WTC11 (cell line): ENCODE data around the gene LIG3. TPM values are rescaled to one million over a fixed set of nuclear protein-coding genes. Genes with fewer than 3 reads are reported as not detected.
A peak's percentile ranks its signal among the peaks of the same experiment; 100 is the strongest.
"Not testable (repeated sequence)": the region's sequence is repeated elsewhere in the genome, so short reads cannot be mapped to it uniquely, and the experiment has no call there.

Experiments
- ATAC-seq: fragments of 200-7000 bp; cut with Tn5 transposase; 2 replicates; pipeline ENCODE4 v1.10.0; 2021; ENCODE audit warnings: mild to moderate bottlenecking, moderate library complexity
- CTCF ChIA-PET: fragments of 300-600 bp; sonication (Branson Sonifier 250); formaldehyde crosslinking; loops from one replicate; lab custom pipeline; 2021; ENCODE audit warnings: antibody characterized with exemption; lab: Charles Lee
- POLR2A ChIA-PET: fragments of 350-600 bp; sonication (Branson Sonifier 250); formaldehyde crosslinking; loops from one replicate; lab custom pipeline; 2021; ENCODE audit warnings: antibody characterized with exemption; lab: Charles Lee
- DNase-seq: peaks from one replicate; pipeline ENCODE4 v3.0.0; 2021; ENCODE audit warnings: low spot score
- H3K27ac Mint-ChIP-seq: 2 replicates; pipeline ENCODE4 v1.8.0; 2021; ENCODE audit warnings: mixed read lengths
- H3K27me3 Mint-ChIP-seq: 2 replicates; pipeline ENCODE4 v1.8.0; 2021; ENCODE audit warnings: low read depth, mild to moderate bottlenecking, moderate library complexity, mixed read lengths
- H3K36me3 Mint-ChIP-seq: 2 replicates; pipeline ENCODE4 v1.8.0; 2021; ENCODE audit warnings: mixed read lengths
- H3K4me1 Mint-ChIP-seq: 2 replicates; pipeline ENCODE4 v1.8.0; 2022; ENCODE audit warnings: mixed read lengths
- H3K4me3 Mint-ChIP-seq: 2 replicates; pipeline ENCODE4 v1.8.0; 2021; ENCODE audit warnings: mild to moderate bottlenecking, moderate library complexity, mixed read lengths
- H3K9me3 Mint-ChIP-seq: 2 replicates; pipeline ENCODE4 v1.8.0; 2021; ENCODE audit warnings: mixed read lengths
- ATF1 ChIP-seq: sonication (generic); formaldehyde crosslinking; IDR thresholded peaks from 2 replicates; pipeline ENCODE4 v1.8.1; 2023; ENCODE audit warnings: mild to moderate bottlenecking, moderate library complexity, missing genetic modification reagents
- GRHL2 ChIP-seq: fragments of 250-450 bp; sonication (Bioruptor Pico); IDR thresholded peaks from 2 replicates; pipeline ENCODE4 v1.8.0; 2022; ENCODE audit warnings: mild to moderate bottlenecking, moderate library complexity; ENCODE audit not compliant: insufficient replicate concordance, severe bottlenecking
- JAZF1 ChIP-seq: fragments of 250-450 bp; sonication (Bioruptor Pico); IDR thresholded peaks from 2 replicates; pipeline ENCODE4 v1.9.0; 2021; ENCODE audit warnings: moderate library complexity, mild to moderate bottlenecking, inconsistent platforms
- NR2C2 ChIP-seq: sonication (generic); formaldehyde crosslinking; IDR thresholded peaks from 2 replicates; pipeline ENCODE4 v1.8.0; 2022; ENCODE audit warnings: mild to moderate bottlenecking, missing genetic modification reagents
- NR3C1 ChIP-seq: sonication (generic); formaldehyde crosslinking; conservative IDR thresholded peaks from 2 replicates; pipeline ENCODE4 v1.8.1; 2023; ENCODE audit warnings: low read depth, mild to moderate bottlenecking, missing genetic modification reagents
- SOX15 ChIP-seq: fragments of 250-450 bp; sonication (Bioruptor Pico); IDR thresholded peaks from 2 replicates; pipeline ENCODE4 v1.9.0; 2021; ENCODE audit warnings: mild to moderate bottlenecking
- TP53 ChIP-seq: sonication (generic); formaldehyde crosslinking; IDR thresholded peaks from 2 replicates; pipeline ENCODE4 v1.8.1; 2023; ENCODE audit warnings: mild to moderate bottlenecking, missing genetic modification reagents
- ZNF317 ChIP-seq: sonication (generic); formaldehyde crosslinking; IDR thresholded peaks from 2 replicates; pipeline ENCODE4 v1.8.1; 2023; ENCODE audit warnings: low read depth, mild to moderate bottlenecking, moderate library complexity, missing genetic modification reagents, borderline replicate concordance
- ZNF396 ChIP-seq: fragments of 250-450 bp; sonication (Bioruptor Pico); IDR thresholded peaks from 2 replicates; pipeline ENCODE4 v1.8.0; 2021; ENCODE audit warnings: mild to moderate bottlenecking, moderate library complexity, borderline replicate concordance
- total RNA-seq: library from RNA; stranded (reverse); gene quantifications from 3 replicates; pipeline ENCODE4 v1.2.3, GENCODE V29; 2021
- TF ChIP-seq, protein P1 (sequence below): fragments of 250-450 bp; sonication (Bioruptor Pico); IDR thresholded peaks from 2 replicates; pipeline ENCODE4 v1.9.0; 2021; ENCODE audit warnings: mild to moderate bottlenecking, borderline replicate concordance
- TF ChIP-seq, protein P2 (sequence below): fragments of 200-600 bp; IDR thresholded peaks from 2 replicates; pipeline ENCODE4 v1.8.0; 2022; ENCODE audit warnings: antibody characterized with exemption
- TF ChIP-seq, protein P3 (sequence below): sonication (generic); formaldehyde crosslinking; IDR thresholded peaks from 2 replicates; pipeline ENCODE4 v1.8.1; 2023; ENCODE audit warnings: mild to moderate bottlenecking, missing genetic modification reagents, borderline replicate concordance
- TF ChIP-seq, protein P4 (sequence below): sonication (generic); formaldehyde crosslinking; IDR thresholded peaks from 2 replicates; pipeline ENCODE4 v1.8.1; 2023; ENCODE audit warnings: mild to moderate bottlenecking, missing genetic modification reagents
- TF ChIP-seq, protein P5 (sequence below): sonication (generic); formaldehyde crosslinking; IDR thresholded peaks from 2 replicates; pipeline ENCODE4 v1.8.1; 2022; ENCODE audit warnings: low read depth, mild to moderate bottlenecking, moderate library complexity, missing genetic modification reagents, borderline replicate concordance

The LIG3 gene
- total RNA-seq, 1 experiment from 2014 or later = 92.3 TPM

- Mint-ChIP-seq H3K9me3 (no peaks in the 10 kb centered on the region), H3K4me1 (no peaks in the 10 kb centered on the region), H3K36me3 (peaks cover 87% of the 10 kb centered on the region), H3K27ac (no peak overlapping the region), H3K27me3 (no peaks in the 10 kb centered on the region)
- DNase-seq = peak; percentile 79
- ATAC-seq = peak; percentile 96
- CTCF ChIA-PET = interaction anchor here (1.2 to 2.4 kb wide), 3 partner anchors 91 to 127 kb away, joined by 3 to 7 read pairs (median 5); partner anchors contain the start of gene RAD51D
- TF ChIP-seq, protein P1, sequence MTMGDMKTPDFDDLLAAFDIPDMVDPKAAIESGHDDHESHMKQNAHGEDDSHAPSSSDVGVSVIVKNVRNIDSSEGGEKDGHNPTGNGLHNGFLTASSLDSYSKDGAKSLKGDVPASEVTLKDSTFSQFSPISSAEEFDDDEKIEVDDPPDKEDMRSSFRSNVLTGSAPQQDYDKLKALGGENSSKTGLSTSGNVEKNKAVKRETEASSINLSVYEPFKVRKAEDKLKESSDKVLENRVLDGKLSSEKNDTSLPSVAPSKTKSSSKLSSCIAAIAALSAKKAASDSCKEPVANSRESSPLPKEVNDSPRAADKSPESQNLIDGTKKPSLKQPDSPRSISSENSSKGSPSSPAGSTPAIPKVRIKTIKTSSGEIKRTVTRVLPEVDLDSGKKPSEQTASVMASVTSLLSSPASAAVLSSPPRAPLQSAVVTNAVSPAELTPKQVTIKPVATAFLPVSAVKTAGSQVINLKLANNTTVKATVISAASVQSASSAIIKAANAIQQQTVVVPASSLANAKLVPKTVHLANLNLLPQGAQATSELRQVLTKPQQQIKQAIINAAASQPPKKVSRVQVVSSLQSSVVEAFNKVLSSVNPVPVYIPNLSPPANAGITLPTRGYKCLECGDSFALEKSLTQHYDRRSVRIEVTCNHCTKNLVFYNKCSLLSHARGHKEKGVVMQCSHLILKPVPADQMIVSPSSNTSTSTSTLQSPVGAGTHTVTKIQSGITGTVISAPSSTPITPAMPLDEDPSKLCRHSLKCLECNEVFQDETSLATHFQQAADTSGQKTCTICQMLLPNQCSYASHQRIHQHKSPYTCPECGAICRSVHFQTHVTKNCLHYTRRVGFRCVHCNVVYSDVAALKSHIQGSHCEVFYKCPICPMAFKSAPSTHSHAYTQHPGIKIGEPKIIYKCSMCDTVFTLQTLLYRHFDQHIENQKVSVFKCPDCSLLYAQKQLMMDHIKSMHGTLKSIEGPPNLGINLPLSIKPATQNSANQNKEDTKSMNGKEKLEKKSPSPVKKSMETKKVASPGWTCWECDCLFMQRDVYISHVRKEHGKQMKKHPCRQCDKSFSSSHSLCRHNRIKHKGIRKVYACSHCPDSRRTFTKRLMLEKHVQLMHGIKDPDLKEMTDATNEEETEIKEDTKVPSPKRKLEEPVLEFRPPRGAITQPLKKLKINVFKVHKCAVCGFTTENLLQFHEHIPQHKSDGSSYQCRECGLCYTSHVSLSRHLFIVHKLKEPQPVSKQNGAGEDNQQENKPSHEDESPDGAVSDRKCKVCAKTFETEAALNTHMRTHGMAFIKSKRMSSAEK (CRISPR knock-in tag) = no peak
- TF ChIP-seq, protein P2, sequence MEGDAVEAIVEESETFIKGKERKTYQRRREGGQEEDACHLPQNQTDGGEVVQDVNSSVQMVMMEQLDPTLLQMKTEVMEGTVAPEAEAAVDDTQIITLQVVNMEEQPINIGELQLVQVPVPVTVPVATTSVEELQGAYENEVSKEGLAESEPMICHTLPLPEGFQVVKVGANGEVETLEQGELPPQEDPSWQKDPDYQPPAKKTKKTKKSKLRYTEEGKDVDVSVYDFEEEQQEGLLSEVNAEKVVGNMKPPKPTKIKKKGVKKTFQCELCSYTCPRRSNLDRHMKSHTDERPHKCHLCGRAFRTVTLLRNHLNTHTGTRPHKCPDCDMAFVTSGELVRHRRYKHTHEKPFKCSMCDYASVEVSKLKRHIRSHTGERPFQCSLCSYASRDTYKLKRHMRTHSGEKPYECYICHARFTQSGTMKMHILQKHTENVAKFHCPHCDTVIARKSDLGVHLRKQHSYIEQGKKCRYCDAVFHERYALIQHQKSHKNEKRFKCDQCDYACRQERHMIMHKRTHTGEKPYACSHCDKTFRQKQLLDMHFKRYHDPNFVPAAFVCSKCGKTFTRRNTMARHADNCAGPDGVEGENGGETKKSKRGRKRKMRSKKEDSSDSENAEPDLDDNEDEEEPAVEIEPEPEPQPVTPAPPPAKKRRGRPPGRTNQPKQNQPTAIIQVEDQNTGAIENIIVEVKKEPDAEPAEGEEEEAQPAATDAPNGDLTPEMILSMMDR = peak; percentile 41
- TF ChIP-seq, all 79 proteins: peak for 1
- POLR2A ChIA-PET = no interaction called here
- H3K4me3 Mint-ChIP-seq = no peak overlapping the region
Observed at GRCh38 chr17:34998205-34998604, 17.9 kb downstream of the LIG3 start.

DNA sequence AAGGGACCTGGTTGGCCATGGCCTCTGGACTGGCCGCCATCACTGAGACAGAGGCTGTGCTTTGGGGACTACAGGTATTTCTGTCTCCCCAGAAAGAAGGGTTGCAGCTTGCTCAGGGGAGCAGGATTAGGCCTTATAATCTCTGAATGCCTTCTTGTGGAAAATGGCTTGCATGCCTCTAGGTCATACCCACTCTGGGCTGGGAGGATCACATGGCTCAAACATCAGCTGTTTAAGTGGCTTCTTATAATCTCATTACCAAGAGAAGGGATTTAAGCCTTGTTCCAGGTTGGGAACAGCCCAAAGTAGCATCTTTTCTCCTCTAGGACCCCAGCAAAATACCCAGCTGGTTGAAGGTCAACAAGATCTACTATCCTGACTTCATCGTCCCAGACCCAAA is 19.1 kb downstream of the LIG3 start:
- Mint-ChIP-seq H3K27me3 (no peaks in the 10 kb centered on the region), H3K36me3 (peaks cover 87% of the 10 kb centered on the region), H3K27ac (no peak overlapping the region)
- TF ChIP-seq, protein P3, sequence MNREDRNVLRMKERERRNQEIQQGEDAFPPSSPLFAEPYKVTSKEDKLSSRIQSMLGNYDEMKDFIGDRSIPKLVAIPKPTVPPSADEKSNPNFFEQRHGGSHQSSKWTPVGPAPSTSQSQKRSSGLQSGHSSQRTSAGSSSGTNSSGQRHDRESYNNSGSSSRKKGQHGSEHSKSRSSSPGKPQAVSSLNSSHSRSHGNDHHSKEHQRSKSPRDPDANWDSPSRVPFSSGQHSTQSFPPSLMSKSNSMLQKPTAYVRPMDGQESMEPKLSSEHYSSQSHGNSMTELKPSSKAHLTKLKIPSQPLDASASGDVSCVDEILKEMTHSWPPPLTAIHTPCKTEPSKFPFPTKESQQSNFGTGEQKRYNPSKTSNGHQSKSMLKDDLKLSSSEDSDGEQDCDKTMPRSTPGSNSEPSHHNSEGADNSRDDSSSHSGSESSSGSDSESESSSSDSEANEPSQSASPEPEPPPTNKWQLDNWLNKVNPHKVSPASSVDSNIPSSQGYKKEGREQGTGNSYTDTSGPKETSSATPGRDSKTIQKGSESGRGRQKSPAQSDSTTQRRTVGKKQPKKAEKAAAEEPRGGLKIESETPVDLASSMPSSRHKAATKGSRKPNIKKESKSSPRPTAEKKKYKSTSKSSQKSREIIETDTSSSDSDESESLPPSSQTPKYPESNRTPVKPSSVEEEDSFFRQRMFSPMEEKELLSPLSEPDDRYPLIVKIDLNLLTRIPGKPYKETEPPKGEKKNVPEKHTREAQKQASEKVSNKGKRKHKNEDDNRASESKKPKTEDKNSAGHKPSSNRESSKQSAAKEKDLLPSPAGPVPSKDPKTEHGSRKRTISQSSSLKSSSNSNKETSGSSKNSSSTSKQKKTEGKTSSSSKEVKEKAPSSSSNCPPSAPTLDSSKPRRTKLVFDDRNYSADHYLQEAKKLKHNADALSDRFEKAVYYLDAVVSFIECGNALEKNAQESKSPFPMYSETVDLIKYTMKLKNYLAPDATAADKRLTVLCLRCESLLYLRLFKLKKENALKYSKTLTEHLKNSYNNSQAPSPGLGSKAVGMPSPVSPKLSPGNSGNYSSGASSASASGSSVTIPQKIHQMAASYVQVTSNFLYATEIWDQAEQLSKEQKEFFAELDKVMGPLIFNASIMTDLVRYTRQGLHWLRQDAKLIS (CRISPR knock-in tag) = no peak
- TF ChIP-seq ZNF396 = no peak
- TF ChIP-seq, all 79 proteins: peak for 0
- ChIA-PET POLR2A (no interaction called here), CTCF (interaction anchor here (2.4 kb wide), 1 partner anchor 90 kb away, joined by 7 read pairs; no protein-coding TSS in a partner anchor)
- no peak for ATAC-seq
- DNase-seq = no peak
- H3K4me1 Mint-ChIP-seq = no peaks in the 10 kb centered on the region
- H3K9me3 Mint-ChIP-seq = no peaks in the 10 kb centered on the region
- H3K4me3 Mint-ChIP-seq = no peak overlapping the region

- H3K4me3 Mint-ChIP-seq, H3K9me3 Mint-ChIP-seq, CTCF ChIA-PET, DNase-seq, H3K4me1 Mint-ChIP-seq, H3K27me3 Mint-ChIP-seq, POLR2A ChIA-PET, ATAC-seq, H3K27ac Mint-ChIP-seq: not testable (repeated sequence)
- peaks cover 78% of the 10 kb centered on the region for H3K36me3 Mint-ChIP-seq
Observed at GRCh38 chr17:35000965-35001364, 20.7 kb downstream of the LIG3 start.

DNA sequence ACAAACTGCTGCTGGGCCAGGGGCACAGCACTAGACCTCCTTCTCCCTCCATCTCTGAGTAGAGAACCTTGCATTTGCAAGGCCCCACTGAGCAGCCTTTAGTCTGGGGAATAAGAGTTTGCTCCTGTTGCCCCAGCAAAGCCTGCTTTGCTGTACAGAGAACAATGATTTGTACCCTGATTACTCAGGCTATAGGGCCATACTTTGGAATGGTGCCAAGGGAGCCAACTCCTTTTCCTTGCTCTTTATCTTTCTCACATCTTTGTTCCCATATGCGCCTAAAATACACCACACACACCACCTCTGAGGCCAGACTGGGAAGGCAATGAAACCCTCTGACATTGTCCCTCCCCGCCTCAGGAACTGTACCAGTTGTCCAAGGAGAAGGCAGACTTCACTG is 21.2 kb downstream of the LIG3 start:
- Mint-ChIP-seq H3K27ac (no peak overlapping the region), H3K4me1 (no peaks in the 10 kb centered on the region), H3K4me3 (no peak overlapping the region), H3K36me3 (peaks cover 72% of the 10 kb centered on the region), H3K27me3 (no peaks in the 10 kb centered on the region), H3K9me3 (no peaks in the 10 kb centered on the region)
- ChIA-PET POLR2A (no interaction called here), CTCF (no interaction called here)
- no peak for DNase-seq
- no peak for ATAC-seq
- no peak for TF ChIP-seq JAZF1
- TF ChIP-seq GRHL2 (CRISPR knock-in tag) = no peak
- TF ChIP-seq SOX15 = no peak
- TF ChIP-seq ATF1 (CRISPR knock-in tag) = no peak
- no peak for TF ChIP-seq TP53 (CRISPR knock-in tag)
- TF ChIP-seq ZNF317 = no peak
- TF ChIP-seq NR2C2 = no peak
- TF ChIP-seq, protein P4, sequence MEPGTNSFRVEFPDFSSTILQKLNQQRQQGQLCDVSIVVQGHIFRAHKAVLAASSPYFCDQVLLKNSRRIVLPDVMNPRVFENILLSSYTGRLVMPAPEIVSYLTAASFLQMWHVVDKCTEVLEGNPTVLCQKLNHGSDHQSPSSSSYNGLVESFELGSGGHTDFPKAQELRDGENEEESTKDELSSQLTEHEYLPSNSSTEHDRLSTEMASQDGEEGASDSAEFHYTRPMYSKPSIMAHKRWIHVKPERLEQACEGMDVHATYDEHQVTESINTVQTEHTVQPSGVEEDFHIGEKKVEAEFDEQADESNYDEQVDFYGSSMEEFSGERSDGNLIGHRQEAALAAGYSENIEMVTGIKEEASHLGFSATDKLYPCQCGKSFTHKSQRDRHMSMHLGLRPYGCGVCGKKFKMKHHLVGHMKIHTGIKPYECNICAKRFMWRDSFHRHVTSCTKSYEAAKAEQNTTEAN (CRISPR knock-in tag) = no peak
- TF ChIP-seq, protein P5, sequence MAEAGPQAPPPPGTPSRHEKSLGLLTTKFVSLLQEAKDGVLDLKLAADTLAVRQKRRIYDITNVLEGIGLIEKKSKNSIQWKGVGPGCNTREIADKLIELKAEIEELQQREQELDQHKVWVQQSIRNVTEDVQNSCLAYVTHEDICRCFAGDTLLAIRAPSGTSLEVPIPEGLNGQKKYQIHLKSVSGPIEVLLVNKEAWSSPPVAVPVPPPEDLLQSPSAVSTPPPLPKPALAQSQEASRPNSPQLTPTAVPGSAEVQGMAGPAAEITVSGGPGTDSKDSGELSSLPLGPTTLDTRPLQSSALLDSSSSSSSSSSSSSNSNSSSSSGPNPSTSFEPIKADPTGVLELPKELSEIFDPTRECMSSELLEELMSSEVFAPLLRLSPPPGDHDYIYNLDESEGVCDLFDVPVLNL (CRISPR knock-in tag) = no peak
- no peak for TF ChIP-seq NR3C1
